ENCODE results near the gene NOSTRIN. TPM values are rescaled to one million over a fixed set of nuclear protein-coding genes. Genes with fewer than 3 reads are reported as not detected.

NOSTRIN gene
- polyA plus RNA-seq, 1 experiment: not detected

DNA sequence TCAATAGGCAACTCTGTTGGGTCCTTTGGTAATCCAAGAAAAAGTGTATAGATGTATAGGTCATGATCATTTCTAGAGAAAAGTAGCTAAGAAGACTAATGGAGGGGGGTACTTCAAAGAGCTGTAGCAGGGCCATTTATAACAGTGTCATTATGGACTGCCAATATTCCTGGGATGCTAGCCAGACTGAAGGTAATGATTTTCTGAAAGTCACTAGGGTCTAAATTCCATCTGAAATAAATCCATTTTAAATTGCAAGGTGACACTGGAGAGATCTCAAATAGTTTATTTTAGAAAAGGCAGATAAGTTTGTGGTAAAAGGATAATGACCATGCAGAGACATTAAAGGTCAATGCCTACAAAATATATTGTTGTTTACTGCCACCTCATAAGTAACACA, 92.3 kb downstream of the NOSTRIN start:
- Histone ChIP-seq H3K4me3 (ENCODE audit: low read depth, low read length) (no peak overlapping the region), H3K36me3 (ENCODE audit: control insufficient read depth, insufficient read depth, low read length) (no peaks in the 10 kb centered on the region), H3K27me3 (ENCODE audit: control insufficient read depth, insufficient read depth, low read length) (no peaks in the 10 kb centered on the region)
- CTCF ChIA-PET: no interaction called here
- no peak for DNase-seq (ENCODE audit: low read depth)
- POLR2A ChIA-PET: no interaction called here
- TF ChIP-seq CTCF (IDR thresholded peaks at IDR 0.05; ENCODE audit: insufficient read depth, low read depth, low read length): no peak

DNA sequence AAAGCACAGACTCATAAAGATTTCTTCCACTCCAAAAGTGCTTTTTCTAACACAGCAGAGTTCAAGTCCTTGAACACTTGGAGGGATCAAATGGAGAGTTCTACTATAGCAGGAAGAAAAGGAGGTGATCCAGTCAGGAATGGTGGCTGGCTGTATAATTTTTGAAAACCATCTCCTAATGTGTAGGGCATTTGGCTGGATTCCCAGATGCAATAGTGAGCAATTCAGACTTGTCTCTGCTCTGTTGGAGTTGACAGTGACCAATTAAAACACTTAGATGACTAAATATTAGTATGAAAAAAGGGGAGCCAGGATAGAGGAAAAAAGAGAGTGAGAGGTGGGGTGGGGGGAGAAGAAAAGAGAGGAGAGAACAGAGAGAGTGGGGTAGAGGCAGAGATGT, 93.3 kb downstream of the NOSTRIN start:
- no peaks in the 10 kb centered on the region for H3K36me3 ChIP-seq (ENCODE audit: control insufficient read depth, insufficient read depth, low read length)

GRCh38 chr2:168896783-168897182, 94.3 kb downstream of the NOSTRIN start:
- Histone ChIP-seq H3K4me3 (ENCODE audit: low read depth, low read length) (no peak overlapping the region), H3K36me3 (ENCODE audit: control insufficient read depth, insufficient read depth, low read length) (no peaks in the 10 kb centered on the region), H3K27me3 (ENCODE audit: control insufficient read depth, insufficient read depth, low read length) (no peaks in the 10 kb centered on the region)
- ChIA-PET CTCF (no interaction called here), POLR2A (no interaction called here)
- DNase-seq (ENCODE audit: low read depth): no peak
- no peak for TF ChIP-seq CTCF (IDR thresholded peaks at IDR 0.05; ENCODE audit: insufficient read depth, low read depth, low read length)

More for the DNA sequence above, 93.3 kb downstream of the NOSTRIN start:
- Histone ChIP-seq H3K27me3 (ENCODE audit: control insufficient read depth, insufficient read depth, low read length) (no peaks in the 10 kb centered on the region), H3K4me3 (ENCODE audit: low read depth, low read length) (no peak overlapping the region)
- DNase-seq (ENCODE audit: low read depth): no peak
- no peak for TF ChIP-seq CTCF (IDR thresholded peaks at IDR 0.05; ENCODE audit: insufficient read depth, low read depth, low read length)
- ChIA-PET POLR2A (no interaction called here), CTCF (no interaction called here)

DNA sequence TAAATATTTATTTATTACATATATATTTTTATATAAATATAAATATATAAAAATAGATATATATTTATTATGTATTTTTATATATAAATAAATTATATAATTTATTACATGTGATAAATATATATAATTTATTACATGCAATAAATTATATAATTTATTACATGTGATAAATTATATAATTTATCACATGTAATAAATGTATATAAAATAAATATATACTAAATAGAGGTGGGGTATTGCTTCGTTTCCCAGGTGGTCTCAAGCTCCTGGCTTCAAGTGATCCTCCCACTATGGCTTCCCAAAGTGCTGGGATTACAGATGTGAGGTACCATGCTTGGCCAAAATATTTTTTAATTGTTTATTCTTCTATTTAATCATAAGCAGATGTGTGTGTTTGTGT, 95.0 kb downstream of the NOSTRIN start:
- TF ChIP-seq CTCF (IDR thresholded peaks at IDR 0.05; ENCODE audit: insufficient read depth, low read depth, low read length): no peak
- CTCF ChIA-PET: no interaction called here

GRCh38 chr2:168901003-168901402, 98.6 kb downstream of the NOSTRIN start, which contains the start of gene G6PC2:
Gene G6PC2, plus strand, starts transcription at chr2:168901291. Its CDS starts 41 bp downstream, at chr2:168901332.
- CTCF ChIA-PET: no interaction called here
- POLR2A ChIA-PET: no interaction called here
- DNase-seq (ENCODE audit: low read depth): no peak

More for the DNA sequence above, 95.0 kb downstream of the NOSTRIN start:
- Histone ChIP-seq H3K4me3 (ENCODE audit: low read depth, low read length) (no peak overlapping the region), H3K27me3 (ENCODE audit: control insufficient read depth, insufficient read depth, low read length) (no peaks in the 10 kb centered on the region), H3K36me3 (ENCODE audit: control insufficient read depth, insufficient read depth, low read length) (no peaks in the 10 kb centered on the region)
- POLR2A ChIA-PET: no interaction called here
- DNase-seq (ENCODE audit: low read depth): no peak

More at GRCh38 chr2:168901003-168901402, 98.6 kb downstream of the NOSTRIN start, which contains the start of gene G6PC2:
- Histone ChIP-seq H3K4me3 (ENCODE audit: low read depth, low read length) (no peak within 1 kb of the TSS), H3K36me3 (ENCODE audit: control insufficient read depth, insufficient read depth, low read length) (no peaks in the 10 kb centered on the region), H3K27me3 (ENCODE audit: control insufficient read depth, insufficient read depth, low read length) (0 out of 2 replicates have a peak, but pooled peaks cover 1% of the 10 kb centered on the region)
- TF ChIP-seq CTCF (IDR thresholded peaks at IDR 0.05; ENCODE audit: insufficient read depth, low read depth, low read length): no peak
